MM.1S (cell line): ENCODE data around the gene WDR5B.
"Not testable (repeated sequence)": the region's sequence is repeated elsewhere in the genome, so short reads cannot be mapped to it uniquely, and the experiment has no call there.

Experiments
- EZH2phosphoT487 ChIP-seq: fragments of 300-600 bp; sonication (generic); IDR thresholded peaks from 2 replicates; pipeline ENCODE4 v1.6.1; 2018; ENCODE audit warnings: antibody characterized with exemption, low read length
- TF ChIP-seq, protein P1 (sequence below): fragments of 300-600 bp; sonication (generic); IDR thresholded peaks from 2 replicates; pipeline ENCODE4 v1.5.1; 2016; ENCODE audit warnings: antibody characterized with exemption, low read length, mixed read lengths

DNA sequence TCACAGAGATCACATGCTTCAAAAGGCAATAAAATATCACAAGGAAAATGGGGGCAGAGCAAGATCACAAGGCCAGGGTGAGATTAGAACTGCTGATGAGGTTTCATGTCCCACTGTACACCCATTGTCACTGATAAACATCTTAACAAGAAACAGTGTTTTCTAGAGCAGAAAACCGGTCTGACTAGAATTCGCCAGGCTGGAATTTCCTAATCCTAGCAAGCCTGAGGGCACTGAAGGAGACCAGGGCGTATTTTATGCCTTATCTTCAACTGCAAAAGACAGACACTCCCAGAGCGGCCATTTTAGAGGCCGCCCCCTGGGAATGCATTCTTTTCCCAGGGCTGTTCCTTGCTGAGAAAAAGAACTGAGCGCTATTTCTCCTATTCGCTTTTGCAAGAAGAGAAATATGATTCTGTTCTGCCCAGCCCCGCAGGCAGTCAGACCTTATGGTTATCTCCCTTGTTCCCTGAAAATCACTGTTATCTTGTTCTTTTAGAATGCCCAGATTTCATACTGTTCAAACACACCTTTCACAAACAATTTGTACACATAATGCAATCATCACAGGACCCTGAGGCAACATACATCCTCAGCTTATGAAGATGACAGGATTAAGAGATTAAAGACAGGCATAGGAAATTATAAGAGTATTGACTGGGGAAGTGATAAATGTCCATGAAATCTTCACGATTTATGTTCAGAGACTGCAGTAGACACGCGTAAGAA lies 28.1 kb upstream of the WDR5B start:
- TF ChIP-seq, protein P1, sequence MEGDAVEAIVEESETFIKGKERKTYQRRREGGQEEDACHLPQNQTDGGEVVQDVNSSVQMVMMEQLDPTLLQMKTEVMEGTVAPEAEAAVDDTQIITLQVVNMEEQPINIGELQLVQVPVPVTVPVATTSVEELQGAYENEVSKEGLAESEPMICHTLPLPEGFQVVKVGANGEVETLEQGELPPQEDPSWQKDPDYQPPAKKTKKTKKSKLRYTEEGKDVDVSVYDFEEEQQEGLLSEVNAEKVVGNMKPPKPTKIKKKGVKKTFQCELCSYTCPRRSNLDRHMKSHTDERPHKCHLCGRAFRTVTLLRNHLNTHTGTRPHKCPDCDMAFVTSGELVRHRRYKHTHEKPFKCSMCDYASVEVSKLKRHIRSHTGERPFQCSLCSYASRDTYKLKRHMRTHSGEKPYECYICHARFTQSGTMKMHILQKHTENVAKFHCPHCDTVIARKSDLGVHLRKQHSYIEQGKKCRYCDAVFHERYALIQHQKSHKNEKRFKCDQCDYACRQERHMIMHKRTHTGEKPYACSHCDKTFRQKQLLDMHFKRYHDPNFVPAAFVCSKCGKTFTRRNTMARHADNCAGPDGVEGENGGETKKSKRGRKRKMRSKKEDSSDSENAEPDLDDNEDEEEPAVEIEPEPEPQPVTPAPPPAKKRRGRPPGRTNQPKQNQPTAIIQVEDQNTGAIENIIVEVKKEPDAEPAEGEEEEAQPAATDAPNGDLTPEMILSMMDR, result not testable (repeated sequence)
- TF ChIP-seq EZH2phosphoT487, result not testable (repeated sequence)
